ENCODE results near the gene AGL.
A peak's percentile ranks its signal among the peaks of the same experiment; 100 is the strongest.
"Not testable (repeated sequence)": the region's sequence is repeated elsewhere in the genome, so short reads cannot be mapped to it uniquely, and the experiment has no call there.

The AGL gene

DNA sequence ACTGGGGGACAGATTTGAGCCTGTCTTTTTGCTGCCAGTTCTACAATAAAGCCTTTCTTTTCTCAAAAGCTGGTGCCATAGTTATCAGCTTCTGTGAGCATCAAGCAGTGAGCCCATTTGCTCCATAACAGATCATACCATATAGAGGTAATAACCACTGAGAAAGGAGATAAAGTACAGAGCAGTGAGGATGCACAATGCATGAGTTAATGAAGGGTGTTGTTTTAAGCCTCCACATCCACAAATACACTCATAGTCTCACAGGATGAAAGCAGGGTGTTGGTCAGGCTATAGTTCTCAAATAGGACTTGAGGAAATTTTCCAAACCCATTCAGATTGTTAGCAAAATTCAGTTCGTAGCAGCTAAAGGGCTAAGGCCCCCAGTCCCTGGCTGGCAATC lies 94.0 kb downstream of the AGL start:
- no peak for DNase-seq

DNA sequence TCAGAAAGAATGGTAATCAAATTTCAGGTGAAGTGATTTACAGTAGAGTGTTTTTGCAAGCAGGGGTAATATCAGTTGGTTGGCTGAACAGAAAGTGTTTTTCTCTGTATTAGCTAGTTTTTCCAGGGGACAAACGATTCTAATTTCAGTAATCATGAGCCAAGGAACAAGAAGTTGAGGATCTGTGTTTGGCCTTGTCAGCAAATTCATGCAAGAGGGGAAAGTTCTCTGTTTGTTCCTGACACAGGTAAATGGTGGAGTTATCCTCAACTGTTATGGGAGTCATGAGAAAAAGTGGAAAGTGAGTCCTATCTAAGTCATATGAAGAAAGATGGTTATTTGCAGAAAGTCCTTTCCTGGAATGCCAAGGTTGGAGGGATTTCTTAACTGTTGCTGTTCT lies 95.0 kb downstream of the AGL start:
- no peak for DNase-seq

GRCh38 chr1:99950486-99950885 lies 100.3 kb downstream of the AGL start:
- no peak for DNase-seq

DNA sequence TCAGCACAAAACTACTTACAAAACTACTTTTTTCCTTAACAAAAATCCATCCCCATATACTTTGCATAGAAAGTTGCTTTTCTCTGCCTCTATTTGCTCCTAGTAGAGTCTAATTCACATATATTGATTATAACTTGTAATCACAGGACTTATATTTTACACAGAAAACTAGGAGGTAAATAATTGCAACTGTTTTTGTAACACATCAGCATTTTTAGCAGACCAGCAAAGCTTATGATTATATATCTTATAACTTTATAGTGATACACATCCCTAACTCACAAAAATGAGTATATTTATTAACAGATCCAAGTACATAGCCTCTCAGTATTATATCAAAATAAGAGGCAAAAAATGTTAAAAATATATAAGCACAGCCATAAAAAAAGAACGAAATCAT lies 102.4 kb downstream of the AGL start:
- no peak for DNase-seq

- no peak for DNase-seq
Measured at GRCh38 chr1:99955375-99955774, 105.2 kb downstream of the AGL start.

DNA sequence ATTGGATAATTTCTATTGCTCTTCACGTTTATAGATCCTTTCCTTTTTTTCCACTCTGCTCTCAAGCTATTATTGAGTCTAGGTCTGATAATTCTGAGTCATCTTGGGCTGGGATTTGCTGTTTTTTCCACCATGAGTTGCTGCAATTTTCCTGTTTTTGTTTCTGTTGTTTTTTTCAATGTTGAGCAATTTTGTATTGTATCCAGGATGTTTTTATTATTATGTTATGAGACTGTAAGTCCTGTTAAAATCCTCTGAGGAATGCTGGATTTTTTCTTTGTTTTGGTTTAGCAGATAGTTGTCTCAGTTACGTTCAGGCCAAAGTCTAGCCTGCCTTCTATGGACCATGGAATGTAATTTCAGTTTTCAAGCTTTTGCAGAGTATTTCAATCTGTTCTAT lies 106.6 kb downstream of the AGL start:
- DNase-seq = no peak

GRCh38 chr1:99957818-99958217 lies 107.7 kb downstream of the AGL start:
- DNase-seq = no peak

GRCh38 chr1:99959189-99959705 lies 109.1 kb downstream of the AGL start:
- DNase-seq = not testable (repeated sequence)

- DNase-seq = not testable (repeated sequence)
Measured at GRCh38 chr1:99960260-99960659, 110.1 kb downstream of the AGL start.

DNA sequence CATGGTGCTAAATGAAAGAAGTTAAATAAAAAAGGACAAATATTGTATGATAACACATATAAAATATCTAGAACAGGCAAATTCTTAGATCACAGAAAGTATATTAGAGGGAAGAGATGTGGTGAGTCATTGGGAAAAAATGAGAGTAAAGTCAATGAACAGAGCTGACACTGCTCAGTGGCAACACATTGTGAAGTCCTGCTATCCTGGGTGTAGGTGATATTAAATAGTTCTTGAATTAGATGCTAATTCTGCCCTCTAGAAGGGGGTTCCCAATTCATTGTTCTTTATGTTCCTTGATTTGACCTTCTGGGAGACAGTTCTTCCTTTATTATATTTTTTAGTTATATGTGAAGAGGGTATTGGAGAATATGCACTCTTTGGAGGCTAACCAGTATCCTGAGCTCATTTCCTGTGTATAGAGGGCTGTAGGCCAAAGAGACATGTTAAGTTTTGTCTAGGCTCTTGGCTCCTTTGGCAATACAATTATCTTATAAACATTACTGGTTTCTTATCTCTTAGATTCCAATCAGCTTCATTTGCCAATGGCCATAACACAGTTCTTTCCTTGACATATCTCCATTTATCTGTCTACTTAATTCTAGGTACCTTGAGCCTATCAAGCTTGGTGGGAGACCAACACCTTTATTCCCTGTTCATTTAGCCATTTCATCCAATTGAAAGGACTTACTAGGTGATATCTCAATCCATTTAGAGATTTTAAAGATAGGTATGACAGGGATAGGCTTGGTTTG lies 113.1 kb downstream of the AGL start:
- no peak for DNase-seq

DNA sequence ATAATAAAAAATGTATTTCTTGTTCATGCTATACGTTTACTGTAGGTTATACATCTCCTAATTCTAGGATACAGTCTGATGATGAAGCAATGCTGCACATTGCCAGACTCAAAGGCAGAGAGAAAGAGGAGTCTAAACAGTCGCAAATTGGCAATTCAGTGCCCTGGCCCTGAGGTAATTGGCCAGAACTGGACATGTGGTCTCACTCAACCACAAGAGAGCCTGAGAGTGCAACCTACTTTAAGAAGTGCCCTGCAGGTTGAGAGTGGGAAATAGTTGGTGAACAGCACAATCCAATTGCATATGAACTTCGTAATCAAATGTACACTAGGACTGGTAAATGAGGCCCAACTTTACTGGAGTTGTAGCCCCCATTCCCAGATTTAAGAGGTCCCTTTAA lies 114.6 kb downstream of the AGL start:
- DNase-seq = no peak

DNA sequence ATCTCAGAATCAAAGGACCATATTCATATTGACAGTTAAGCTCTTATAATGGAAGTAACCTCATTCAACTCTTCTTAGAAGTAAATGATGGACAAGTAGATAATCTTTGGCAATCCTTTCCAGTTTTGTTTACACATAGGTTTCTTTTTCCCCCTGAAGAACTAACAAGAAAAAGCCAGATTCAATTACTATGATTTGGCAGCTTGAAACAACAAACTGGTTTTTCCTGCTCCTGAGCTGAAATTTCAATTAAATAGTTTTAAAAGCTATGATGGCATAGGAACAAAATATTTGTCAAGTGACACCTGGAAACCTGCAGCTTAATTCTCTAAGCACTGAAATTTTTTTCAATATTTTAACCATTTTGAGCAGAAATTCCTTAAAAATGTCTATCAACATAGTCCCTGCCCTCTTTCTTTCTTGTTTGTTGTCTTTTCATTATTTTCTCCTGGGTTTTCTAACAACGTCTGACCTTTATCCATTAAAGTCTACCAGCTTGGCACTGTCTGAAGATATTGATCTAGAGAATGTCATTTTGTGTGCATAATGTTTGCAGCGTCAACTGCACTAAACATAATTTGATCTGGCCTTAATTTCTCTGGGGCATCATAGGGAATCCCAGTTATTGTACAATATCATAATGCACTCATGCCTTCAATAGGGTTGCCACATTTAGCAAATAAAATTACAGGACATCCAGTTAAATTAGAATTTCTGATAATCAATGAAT lies 115.7 kb downstream of the AGL start:
- DNase-seq = peak; percentile 50

GRCh38 chr1:99968214-99968613 lies 118.1 kb downstream of the AGL start:
- no peak for DNase-seq

DNA sequence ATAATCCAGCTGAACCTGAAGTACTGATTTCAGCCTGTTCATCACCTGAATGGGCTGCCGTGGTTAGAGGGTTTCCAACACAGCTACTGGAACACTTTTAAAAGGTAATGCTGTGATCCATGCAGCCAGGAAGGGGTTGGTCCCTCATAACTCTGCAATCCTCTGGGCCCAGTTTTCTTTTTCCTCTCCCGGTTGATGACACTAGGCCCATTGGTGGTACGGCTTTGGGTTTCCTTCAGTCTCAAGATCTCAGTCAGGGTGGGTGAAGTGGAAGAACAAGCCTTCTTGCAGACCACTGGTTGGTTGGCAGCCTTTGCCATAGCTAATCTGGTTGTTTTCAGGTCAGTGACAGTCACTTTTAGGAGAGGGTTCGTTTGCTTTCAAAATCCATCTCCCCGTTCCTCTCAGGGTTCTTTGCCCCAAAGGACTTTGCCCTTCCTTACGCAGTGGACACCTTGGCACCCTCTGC lies 119.1 kb downstream of the AGL start:
- DNase-seq = no peak

GRCh38 chr1:99969729-99970621 lies 119.8 kb downstream of the AGL start, which contains the start of gene SLC35A3:
SLC35A3 (plus strand) TSS chr1:99969996; CDS start chr1:99993555, 23,559 bp downstream.
- DNase-seq = peak; percentile 83

GRCh38 chr1:99970713-99971255 lies 120.6 kb downstream of the AGL start:
- DNase-seq = no peak

GRCh38 chr1:99972066-99972465 lies 121.9 kb downstream of the AGL start:
- not testable (repeated sequence) for DNase-seq
